ENCODE data around the gene WDR4. TPM values are rescaled to one million over a fixed set of nuclear protein-coding genes. Genes with fewer than 3 reads are reported as not detected.

Gene WDR4
- total and polyA plus RNA-seq, 4 donors, result 4.6 to 12.9 (median 9.2) TPM

DNA sequence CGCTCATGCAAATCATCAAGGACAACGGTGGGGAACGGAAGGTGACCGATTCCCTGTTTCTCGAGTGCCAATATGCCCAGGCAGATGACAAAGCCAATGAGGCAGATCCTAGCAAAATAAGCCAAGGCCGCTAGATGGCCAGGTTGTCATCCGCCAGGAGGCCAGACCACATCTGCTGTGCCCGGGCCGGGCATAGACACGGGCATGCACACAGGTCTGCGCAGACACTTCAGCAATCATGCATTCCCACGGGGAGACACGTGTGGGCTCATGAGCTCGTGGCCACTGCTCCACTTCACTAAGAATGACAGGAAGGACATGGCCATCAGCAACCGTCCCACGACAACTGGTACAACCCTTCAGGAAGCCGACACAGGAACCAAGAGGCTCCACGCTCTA, 23.4 kb downstream of the WDR4 start:
- H3K27ac ChIP-seq (ENCODE audit: low read depth in 1 of 2, low read length in 2 of 2), result no peak overlapping the region

DNA sequence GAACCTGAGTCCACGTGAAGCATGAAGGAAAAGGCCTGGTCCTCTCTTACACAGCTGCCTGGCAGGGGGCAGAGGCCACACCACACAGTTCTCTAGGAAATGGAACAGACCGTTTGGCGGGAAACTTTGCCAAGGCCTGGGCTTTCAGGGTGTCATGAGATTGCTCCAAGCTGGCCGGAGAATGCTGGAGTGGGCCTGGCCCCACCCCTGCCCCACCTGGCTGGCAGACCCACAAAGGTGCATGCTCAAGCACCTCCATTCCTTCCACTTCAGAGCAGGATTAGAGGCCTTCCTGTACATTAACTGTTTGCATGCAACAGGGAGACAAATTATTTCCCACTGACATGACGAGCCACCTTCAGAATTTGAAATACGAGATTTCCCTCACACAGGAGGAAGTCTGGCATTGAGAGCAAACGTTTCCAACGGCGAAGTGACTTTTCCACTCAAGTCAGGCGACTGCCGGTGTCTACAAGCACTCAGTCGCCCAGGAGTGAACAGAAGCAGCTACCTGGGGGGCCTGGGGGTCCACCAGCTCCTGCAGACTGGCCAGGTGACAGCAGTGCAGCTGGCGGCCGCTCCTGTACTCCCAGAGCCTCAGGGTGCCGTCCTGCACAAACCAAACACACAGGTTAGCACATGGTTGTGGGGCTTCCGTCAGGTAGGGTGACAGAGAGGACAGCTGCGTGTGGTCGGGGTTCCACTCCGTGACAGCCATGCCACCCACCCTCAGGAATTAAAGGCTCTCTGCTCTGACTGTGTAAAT, 24.0 kb downstream of the WDR4 start:
- Histone ChIP-seq H3K9ac (ENCODE audit: low read depth in 1 of 2, low read length in 2 of 2) (no peak overlapping the region), H3K27me3 (ENCODE audit: control insufficient read depth in 4 of 4, insufficient read depth in 4 of 4, low read length in 3 of 4) (no peaks in the 10 kb centered on the region), H3K9me3 (ENCODE audit: control insufficient read depth in 4 of 4, low read length in 3 of 4) (no peaks in the 10 kb centered on the region), H3K4me3 (ENCODE audit: low read depth in 1 of 3, low read length in 3 of 3) (no peak overlapping the region), H3K36me3 (ENCODE audit: control insufficient read depth in 4 of 4, insufficient read depth in 3 of 4, low read depth in 1 of 4, low read length in 3 of 4) (peaks cover 18 to 86% (median 32%) of the 10 kb centered on the region in 4 donors), H3K4me1 (ENCODE audit: control insufficient read depth in 4 of 4, insufficient read depth in 4 of 4, low read length in 3 of 4) (no peaks in the 10 kb centered on the region), H3K27ac (ENCODE audit: low read depth in 1 of 2, low read length in 2 of 2) (no peak overlapping the region)
- 92% methylated on average over 19 of the region's 19 CpGs for WGBS
- no peak for DNase-seq (ENCODE audit: low spot score)
- TF ChIP-seq, protein P1, sequence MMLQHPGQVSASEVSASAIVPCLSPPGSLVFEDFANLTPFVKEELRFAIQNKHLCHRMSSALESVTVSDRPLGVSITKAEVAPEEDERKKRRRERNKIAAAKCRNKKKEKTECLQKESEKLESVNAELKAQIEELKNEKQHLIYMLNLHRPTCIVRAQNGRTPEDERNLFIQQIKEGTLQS (IDR thresholded peaks at IDR 0.05), result no peak
- TF ChIP-seq NR2F2 (IDR thresholded peaks at IDR 0.05) (no peak), FOXA1 (IDR thresholded peaks at IDR 0.05) (no peak), EGR1 (IDR thresholded peaks at IDR 0.05; ENCODE audit: low read depth in 2 of 2) (no peak)

More for the DNA sequence above, 23.4 kb downstream of the WDR4 start:
- 82% methylated on average over 18 of the region's 18 CpGs for WGBS
- H3K4me1 ChIP-seq (ENCODE audit: control insufficient read depth in 4 of 4, insufficient read depth in 4 of 4, low read length in 3 of 4), result no peaks in the 10 kb centered on the region
- no peaks in the 10 kb centered on the region for H3K27me3 ChIP-seq (ENCODE audit: control insufficient read depth in 4 of 4, insufficient read depth in 4 of 4, low read length in 3 of 4)
- TF ChIP-seq RXRA (IDR thresholded peaks at IDR 0.05) (no peak), SP1 (IDR thresholded peaks at IDR 0.05) (no peak), HNF4A (conservative IDR thresholded peaks at IDR 0.05) (no peak), EGR1 (IDR thresholded peaks at IDR 0.05; ENCODE audit: low read depth in 2 of 2) (no peak), GABPA (IDR thresholded peaks at IDR 0.05 in 1 of 2, conservative IDR thresholded peaks at IDR 0.05 in 1 of 2) (no peak)
- TF ChIP-seq, protein P2, sequence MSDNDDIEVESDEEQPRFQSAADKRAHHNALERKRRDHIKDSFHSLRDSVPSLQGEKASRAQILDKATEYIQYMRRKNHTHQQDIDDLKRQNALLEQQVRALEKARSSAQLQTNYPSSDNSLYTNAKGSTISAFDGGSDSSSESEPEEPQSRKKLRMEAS (IDR thresholded peaks at IDR 0.05), result no peak
- TF ChIP-seq, protein P3, sequence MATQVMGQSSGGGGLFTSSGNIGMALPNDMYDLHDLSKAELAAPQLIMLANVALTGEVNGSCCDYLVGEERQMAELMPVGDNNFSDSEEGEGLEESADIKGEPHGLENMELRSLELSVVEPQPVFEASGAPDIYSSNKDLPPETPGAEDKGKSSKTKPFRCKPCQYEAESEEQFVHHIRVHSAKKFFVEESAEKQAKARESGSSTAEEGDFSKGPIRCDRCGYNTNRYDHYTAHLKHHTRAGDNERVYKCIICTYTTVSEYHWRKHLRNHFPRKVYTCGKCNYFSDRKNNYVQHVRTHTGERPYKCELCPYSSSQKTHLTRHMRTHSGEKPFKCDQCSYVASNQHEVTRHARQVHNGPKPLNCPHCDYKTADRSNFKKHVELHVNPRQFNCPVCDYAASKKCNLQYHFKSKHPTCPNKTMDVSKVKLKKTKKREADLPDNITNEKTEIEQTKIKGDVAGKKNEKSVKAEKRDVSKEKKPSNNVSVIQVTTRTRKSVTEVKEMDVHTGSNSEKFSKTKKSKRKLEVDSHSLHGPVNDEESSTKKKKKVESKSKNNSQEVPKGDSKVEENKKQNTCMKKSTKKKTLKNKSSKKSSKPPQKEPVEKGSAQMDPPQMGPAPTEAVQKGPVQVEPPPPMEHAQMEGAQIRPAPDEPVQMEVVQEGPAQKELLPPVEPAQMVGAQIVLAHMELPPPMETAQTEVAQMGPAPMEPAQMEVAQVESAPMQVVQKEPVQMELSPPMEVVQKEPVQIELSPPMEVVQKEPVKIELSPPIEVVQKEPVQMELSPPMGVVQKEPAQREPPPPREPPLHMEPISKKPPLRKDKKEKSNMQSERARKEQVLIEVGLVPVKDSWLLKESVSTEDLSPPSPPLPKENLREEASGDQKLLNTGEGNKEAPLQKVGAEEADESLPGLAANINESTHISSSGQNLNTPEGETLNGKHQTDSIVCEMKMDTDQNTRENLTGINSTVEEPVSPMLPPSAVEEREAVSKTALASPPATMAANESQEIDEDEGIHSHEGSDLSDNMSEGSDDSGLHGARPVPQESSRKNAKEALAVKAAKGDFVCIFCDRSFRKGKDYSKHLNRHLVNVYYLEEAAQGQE (IDR thresholded peaks at IDR 0.05), result no peak
- TF ChIP-seq, protein P4, sequence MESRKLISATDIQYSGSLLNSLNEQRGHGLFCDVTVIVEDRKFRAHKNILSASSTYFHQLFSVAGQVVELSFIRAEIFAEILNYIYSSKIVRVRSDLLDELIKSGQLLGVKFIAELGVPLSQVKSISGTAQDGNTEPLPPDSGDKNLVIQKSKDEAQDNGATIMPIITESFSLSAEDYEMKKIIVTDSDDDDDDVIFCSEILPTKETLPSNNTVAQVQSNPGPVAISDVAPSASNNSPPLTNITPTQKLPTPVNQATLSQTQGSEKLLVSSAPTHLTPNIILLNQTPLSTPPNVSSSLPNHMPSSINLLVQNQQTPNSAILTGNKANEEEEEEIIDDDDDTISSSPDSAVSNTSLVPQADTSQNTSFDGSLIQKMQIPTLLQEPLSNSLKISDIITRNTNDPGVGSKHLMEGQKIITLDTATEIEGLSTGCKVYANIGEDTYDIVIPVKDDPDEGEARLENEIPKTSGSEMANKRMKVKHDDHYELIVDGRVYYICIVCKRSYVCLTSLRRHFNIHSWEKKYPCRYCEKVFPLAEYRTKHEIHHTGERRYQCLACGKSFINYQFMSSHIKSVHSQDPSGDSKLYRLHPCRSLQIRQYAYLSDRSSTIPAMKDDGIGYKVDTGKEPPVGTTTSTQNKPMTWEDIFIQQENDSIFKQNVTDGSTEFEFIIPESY (IDR thresholded peaks at IDR 0.05), result no peak
- TF ChIP-seq, protein P1 (IDR thresholded peaks at IDR 0.05), result no peak
- no peak overlapping the region for H3K4me3 ChIP-seq (ENCODE audit: low read depth in 1 of 3, low read length in 3 of 3)
- DNase-seq (ENCODE audit: low spot score), result no peak
- peaks cover 17 to 85% (median 32%) of the 10 kb centered on the region in 4 donors for H3K36me3 ChIP-seq (ENCODE audit: control insufficient read depth in 4 of 4, insufficient read depth in 3 of 4, low read depth in 1 of 4, low read length in 3 of 4)
- no peak overlapping the region for H3K9ac ChIP-seq (ENCODE audit: low read depth in 1 of 2, low read length in 2 of 2)
- H3K9me3 ChIP-seq (ENCODE audit: control insufficient read depth in 4 of 4, low read length in 3 of 4), result no peaks in the 10 kb centered on the region

Data from liver (tissue), 9 donors.